Neuronal stem cell (in vitro differentiated cells): ENCODE data around the gene RBM4.
A peak's percentile ranks its signal among the peaks of the same experiment; 100 is the strongest.

Experiments used
- DNase-seq: peaks from one replicate; pipeline ENCODE4 v3.0.0-alpha.2; 2013; ENCODE audit warnings: low spot score
- H2AFZ ChIP-seq: one replicate; pipeline ENCODE4 v1.6.1; 2013; ENCODE audit warnings: mild to moderate bottlenecking, low read length, inconsistent platforms
- H2AK5ac ChIP-seq: 2 replicates; pipeline ENCODE4 v1.6.1; 2013; ENCODE audit warnings: low read depth, mild to moderate bottlenecking, inconsistent platforms, low read length, moderate library complexity, mixed read lengths
- H2BK120ac ChIP-seq: 2 replicates; pipeline ENCODE4 v1.6.1; 2013; ENCODE audit warnings: low read depth, mild to moderate bottlenecking, inconsistent platforms, low read length, moderate library complexity, mixed read lengths
- H2BK12ac ChIP-seq: one replicate; pipeline ENCODE4 v1.6.1; 2013; ENCODE audit warnings: low read length, inconsistent platforms
- H2BK15ac ChIP-seq: 2 replicates; pipeline ENCODE4 v1.6.1; 2013; ENCODE audit warnings: mild to moderate bottlenecking, low read length, inconsistent platforms, mixed read lengths
- H2BK5ac ChIP-seq: one replicate; pipeline ENCODE4 v1.6.1; 2013; ENCODE audit warnings: inconsistent platforms, mild to moderate bottlenecking, low read length, moderate library complexity
- H3K14ac ChIP-seq: one replicate; pipeline ENCODE4 v1.6.1; 2013; ENCODE audit warnings: low read length, inconsistent platforms
- H3K18ac ChIP-seq: 2 replicates; pipeline ENCODE4 v1.6.1; 2013; ENCODE audit warnings: low read length, inconsistent platforms
- H3K23ac ChIP-seq: 2 replicates; pipeline ENCODE4 v1.6.1; 2013; ENCODE audit warnings: low read depth, mild to moderate bottlenecking, mixed read lengths, low read length, inconsistent platforms; ENCODE audit not compliant: poor library complexity
- H3K27ac ChIP-seq: replicated peaks from 3 replicates; pipeline ENCODE4 v1.5.1; 2013; ENCODE audit warnings: low read length, inconsistent platforms
- H3K27me3 ChIP-seq, 3 experiments: 2 replicates each; pipeline ENCODE4 v1.6.1; 2013; ENCODE audit warnings: low read length in 3 of 3, mild to moderate bottlenecking in 2 of 3, inconsistent platforms in 1 of 3, low read depth in 1 of 3, mixed read lengths in 1 of 3, moderate library complexity in 1 of 3; ENCODE audit not compliant: control insufficient read depth in 3 of 3, insufficient read depth in 3 of 3
- H3K36me3 ChIP-seq, 2 donors: replicated peaks in 1 of 2; 2 replicates each; pipeline ENCODE4 v1.6.1; 2013; ENCODE audit warnings: low read length in 2 of 2; ENCODE audit not compliant: control insufficient read depth in 2 of 2, insufficient read depth in 2 of 2
- H3K4ac ChIP-seq: 2 replicates; pipeline ENCODE4 v1.6.1; 2013; ENCODE audit warnings: inconsistent platforms, mild to moderate bottlenecking, low read length, moderate library complexity
- H3K4me1 ChIP-seq, 2 donors: 1 replicate in 1 of 2; 2 replicates in 1 of 2; pipeline ENCODE4 v1.6.1; 2013; ENCODE audit warnings: low read length in 2 of 2, low read depth in 1 of 2; ENCODE audit not compliant: control insufficient read depth in 2 of 2, insufficient read depth in 1 of 2
- H3K4me2 ChIP-seq: one replicate; pipeline ENCODE4 v1.6.1; 2013; ENCODE audit warnings: mild to moderate bottlenecking, low read length, inconsistent platforms; ENCODE audit not compliant: insufficient read depth, poor library complexity, severe bottlenecking
- H3K4me3 ChIP-seq, 2 donors: 2 replicates each; pipeline ENCODE4 v1.5.1; 2013; ENCODE audit warnings: low read length in 2 of 2, mild to moderate bottlenecking in 2 of 2, inconsistent platforms in 1 of 2, moderate library complexity in 1 of 2
- H3K79me1 ChIP-seq: one replicate; pipeline ENCODE4 v1.6.1; 2013; ENCODE audit warnings: low read depth, mild to moderate bottlenecking, inconsistent platforms, low read length, moderate library complexity
- H3K9ac ChIP-seq: one replicate; pipeline ENCODE4 v1.6.1; 2013; ENCODE audit warnings: mild to moderate bottlenecking, low read depth, low read length, inconsistent platforms; ENCODE audit not compliant: poor library complexity
- H3K9me3 ChIP-seq, 2 donors: replicated peaks in 1 of 2; 2 replicates each; pipeline versions ENCODE3 to v1.6.1; 2013; ENCODE audit warnings: low read length in 2 of 2, mild to moderate bottlenecking in 2 of 2, inconsistent platforms in 1 of 2, low read depth in 1 of 2, mixed read lengths in 1 of 2, moderate library complexity in 1 of 2; ENCODE audit not compliant: control insufficient read depth in 2 of 2, insufficient read depth in 1 of 2
- H4K8ac ChIP-seq: one replicate; pipeline ENCODE4 v1.6.1; 2013; ENCODE audit warnings: low read depth, mild to moderate bottlenecking, inconsistent platforms, low read length, moderate library complexity
- H4K91ac ChIP-seq: one replicate; pipeline ENCODE4 v1.6.1; 2013; ENCODE audit warnings: low read length, low read depth, mild to moderate bottlenecking, inconsistent platforms; ENCODE audit not compliant: poor library complexity
- WGBS, 2 donors: extraction: QIAGEN DNeasy Blood & Tissue Kit; methylation state at CpG; one replicate each; pipeline ENCODE4 v1.1.7; 2013; ENCODE audit warnings: missing lambda C conversion rate in 2 of 2, mixed read lengths in 1 of 2; ENCODE audit not compliant: insufficient read length in 2 of 2, insufficient replicate concordance in 1 of 2; ENCODE audit errors: extremely low coverage in 2 of 2; 5-methylcytosine and 5-hydroxymethylcytosine counted together

Gene RBM4

DNA sequence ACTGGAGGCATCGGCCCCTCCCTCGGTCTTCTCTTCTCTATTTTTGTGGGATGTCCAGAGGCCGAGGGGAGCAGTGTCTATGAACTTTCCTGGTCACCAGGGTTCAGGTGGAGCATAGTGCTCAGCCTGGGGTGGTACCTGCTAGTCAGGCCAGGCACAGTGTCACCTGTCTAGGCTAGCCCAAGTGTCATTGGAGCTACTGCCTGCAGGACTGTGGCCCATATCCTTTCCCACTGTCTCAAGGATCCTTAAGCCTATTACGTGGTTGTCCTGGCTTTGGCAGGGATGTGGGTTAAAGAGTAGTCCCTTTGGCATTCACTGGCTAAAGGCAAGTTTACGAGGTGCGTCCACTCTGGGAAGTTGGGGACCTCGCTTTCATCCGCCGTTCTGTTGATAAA lies 12.8 kb upstream of the RBM4 start:
- Histone ChIP-seq H3K14ac (no peak overlapping the region), H2BK12ac (no peak overlapping the region), H3K9ac (no peak overlapping the region), H3K9me3 (no peaks in the 10 kb centered on the region), H3K27me3 (no peaks in the 10 kb centered on the region), H3K4ac (no peak overlapping the region), H3K4me3 (no peak overlapping the region), H3K4me2 (no peak overlapping the region), H3K27ac (no peak overlapping the region), H3K4me1 (peaks cover 0 to 4% of the 10 kb centered on the region in 2 donors), H3K36me3 (peaks cover 73 to 100% of the 10 kb centered on the region in 2 donors), H4K8ac (no peak overlapping the region), H3K79me1 (peaks cover 31% of the 10 kb centered on the region), H2BK120ac (no peak overlapping the region), H3K23ac (peak overlapping the region; percentile 22), H2BK5ac (no peak overlapping the region), H2AFZ (no peak overlapping the region), H2BK15ac (no peak overlapping the region), H2AK5ac (no peak overlapping the region), H4K91ac (no peak overlapping the region), H3K18ac (no peak overlapping the region)
- no peak for DNase-seq
- WGBS, 2 donors, result no CpG with 5 or more reads among the region's 9 CpGs

DNA sequence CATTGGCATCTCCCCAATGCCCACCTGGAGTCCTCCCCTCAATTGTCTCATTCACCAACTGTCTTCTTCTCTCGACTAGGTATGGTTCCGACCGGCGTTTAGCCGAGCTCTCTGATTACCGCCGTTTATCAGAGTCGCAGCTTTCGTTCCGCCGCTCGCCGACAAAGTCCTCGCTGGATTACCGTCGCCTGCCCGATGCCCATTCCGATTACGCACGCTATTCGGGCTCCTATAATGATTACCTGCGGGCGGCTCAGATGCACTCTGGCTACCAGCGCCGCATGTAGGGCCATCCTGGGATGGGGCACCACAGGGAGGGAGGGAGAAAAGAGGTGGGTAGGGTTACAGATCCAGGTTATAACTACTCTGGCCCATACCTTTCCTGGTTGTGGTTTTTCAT lies 12.1 kb upstream of the RBM4 start:
- Histone ChIP-seq H2AK5ac (no peak overlapping the region), H3K27ac (no peak overlapping the region), H3K4me2 (no peak overlapping the region), H3K18ac (no peak overlapping the region), H3K79me1 (peaks cover 31% of the 10 kb centered on the region), H3K23ac (no peak overlapping the region), H3K27me3 (no peaks in the 10 kb centered on the region), H3K9ac (no peak overlapping the region), H3K9me3 (no peaks in the 10 kb centered on the region), H3K36me3 (peaks cover 73 to 100% of the 10 kb centered on the region in 2 donors), H4K91ac (no peak overlapping the region), H3K4me3 (no peak overlapping the region), H2BK5ac (no peak overlapping the region), H2BK120ac (no peak overlapping the region), H3K4ac (no peak overlapping the region), H4K8ac (no peak overlapping the region), H2BK12ac (no peak overlapping the region), H2BK15ac (no peak overlapping the region), H2AFZ (no peak overlapping the region), H3K4me1 (no peaks in the 10 kb centered on the region), H3K14ac (no peak overlapping the region)
- WGBS, 2 donors, result no CpG with 5 or more reads among the region's 25 CpGs
- DNase-seq, result no peak

- Histone ChIP-seq H3K14ac (no peak overlapping the region), H4K8ac (no peak overlapping the region), H3K27ac (no peak overlapping the region), H3K9me3 (no peaks in the 10 kb centered on the region), H3K4ac (no peak overlapping the region), H3K79me1 (peaks cover 34% of the 10 kb centered on the region), H4K91ac (no peak overlapping the region), H2AFZ (no peak overlapping the region), H3K27me3 (no peaks in the 10 kb centered on the region), H2BK5ac (no peak overlapping the region), H3K4me3 (no peak overlapping the region), H3K36me3 (peaks cover 74 to 100% of the 10 kb centered on the region in 2 donors), H2BK12ac (no peak overlapping the region), H3K9ac (no peak overlapping the region), H3K18ac (no peak overlapping the region), H3K4me2 (no peak overlapping the region), H3K4me1 (no peaks in the 10 kb centered on the region), H2BK15ac (no peak overlapping the region), H2AK5ac (no peak overlapping the region), H2BK120ac (no peak overlapping the region), H3K23ac (no peak overlapping the region)
- no peak for DNase-seq
- no CpG with 5 or more reads among the region's 7 CpGs for WGBS, 2 donors
Observed at GRCh38 chr11:66626926-66627325, 11.6 kb upstream of the RBM4 start.

DNA sequence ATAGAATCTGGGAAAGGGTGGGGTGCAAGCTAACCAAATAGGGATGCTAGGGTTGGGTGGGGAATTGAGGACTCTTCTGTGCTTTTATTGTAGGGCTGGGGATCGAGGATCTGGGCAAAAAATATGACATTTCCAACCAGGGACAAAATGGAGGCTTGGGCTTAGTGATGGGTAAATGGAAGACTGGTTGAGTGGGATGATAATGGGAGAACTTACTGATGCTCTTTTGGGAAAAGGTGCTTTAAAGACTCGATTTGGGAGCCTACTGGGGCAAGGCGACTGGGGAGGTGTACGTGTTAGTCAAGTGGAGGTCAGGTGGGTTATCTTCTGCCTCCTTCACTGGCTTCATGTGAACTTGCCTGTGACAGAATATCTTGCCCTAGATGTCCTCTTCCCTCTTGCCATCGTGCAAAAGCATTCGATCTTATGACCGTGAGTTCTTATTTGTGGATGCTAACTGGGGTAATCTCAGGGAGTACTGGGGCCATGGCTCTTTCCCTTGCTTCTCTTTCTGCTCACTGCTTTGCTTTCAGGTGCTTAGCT lies 10.4 kb upstream of the RBM4 start:
- Histone ChIP-seq H3K4me2 (no peak overlapping the region), H3K9me3 (no peaks in the 10 kb centered on the region), H4K8ac (no peak overlapping the region), H2BK12ac (no peak overlapping the region), H3K14ac (no peak overlapping the region), H3K4me3 (no peak overlapping the region), H2AK5ac (no peak overlapping the region), H2BK120ac (no peak overlapping the region), H3K36me3 (peaks cover 72 to 98% of the 10 kb centered on the region in 2 donors), H3K23ac (no peak overlapping the region), H3K4ac (no peak overlapping the region), H4K91ac (no peak overlapping the region), H2BK15ac (no peak overlapping the region), H2BK5ac (no peak overlapping the region), H3K79me1 (peaks cover 31% of the 10 kb centered on the region), H3K4me1 (no peaks in the 10 kb centered on the region), H3K27ac (no peak overlapping the region), H3K27me3 (no peaks in the 10 kb centered on the region), H3K9ac (no peak overlapping the region), H3K18ac (no peak overlapping the region), H2AFZ (no peak overlapping the region)
- WGBS, 2 donors, result no CpG with 5 or more reads among the region's 7 CpGs
- no peak for DNase-seq
